Measurements from ENCODE around the gene ZNF471.

Gene ZNF471

GRCh38 chr19:56507446-56508289 is at the start of gene ZNF471:
ZNF471 (plus strand) TSS chr19:56507855; CDS start chr19:56511572, 3,717 bp downstream.
- Histone ChIP-seq H4K20me1 (ENCODE audit: control insufficient read depth, insufficient read depth, low read depth, low read length) (no peaks in the 10 kb centered on the region), H3K36me3 (ENCODE audit: control insufficient read depth, low read length) (no peaks in the 10 kb centered on the region), H3K9me3 (ENCODE audit: control insufficient read depth, insufficient read depth, low read length) (peaks cover 29% of the 10 kb centered on the region; the same call in 1 of the 2 replicates), H3K4me2 (ENCODE audit: low read length) (no peak within 1 kb of the TSS), H3K27ac (ENCODE audit: low read depth, low read length) (no peak within 1 kb of the TSS), H3K4me3 (ENCODE audit: low read length) (no peak within 1 kb of the TSS), H3K79me2 (ENCODE audit: control insufficient read depth, low read length) (no peaks in the 10 kb centered on the region), H3F3A (ENCODE audit: control insufficient read depth, insufficient read depth) (no peaks in the 10 kb centered on the region), H3K9me2 (replicated peaks; ENCODE audit: control insufficient read depth, low read length) (no peaks in the 10 kb centered on the region), H3K4me1 (ENCODE audit: control insufficient read depth, low read length) (no peaks in the 10 kb centered on the region), H3K27me3 (ENCODE audit: control insufficient read depth, low read length) (no peaks in the 10 kb centered on the region)
- TF ChIP-seq CTCF (IDR thresholded peaks at IDR 0.05; ENCODE audit: low read depth, low read length, poor library complexity, severe bottlenecking), result no peak
- TF ChIP-seq EZH2phosphoT487 (IDR thresholded peaks at IDR 0.05; ENCODE audit: borderline replicate concordance, low read length), result no peak

- H3F3A ChIP-seq (ENCODE audit: control insufficient read depth, insufficient read depth), result no peaks in the 10 kb centered on the region
- H3K4me1 ChIP-seq (ENCODE audit: control insufficient read depth, low read length), result no peaks in the 10 kb centered on the region
- no peaks in the 10 kb centered on the region for H3K36me3 ChIP-seq (ENCODE audit: control insufficient read depth, low read length)
- H3K27ac ChIP-seq (ENCODE audit: low read depth, low read length), result no peak overlapping the region
- peaks cover 11% of the 10 kb centered on the region; the same call in 1 of the 2 replicates for H3K9me3 ChIP-seq (ENCODE audit: control insufficient read depth, insufficient read depth, low read length)
- TF ChIP-seq CTCF (IDR thresholded peaks at IDR 0.05; ENCODE audit: low read depth, low read length, poor library complexity, severe bottlenecking), result no peak
- no peak for TF ChIP-seq EZH2phosphoT487 (IDR thresholded peaks at IDR 0.05; ENCODE audit: borderline replicate concordance, low read length)
- H3K9me2 ChIP-seq (replicated peaks; ENCODE audit: control insufficient read depth, low read length), result no peaks in the 10 kb centered on the region
- no peak overlapping the region for H3K4me3 ChIP-seq (ENCODE audit: low read length)
- no peaks in the 10 kb centered on the region for H3K27me3 ChIP-seq (ENCODE audit: control insufficient read depth, low read length)
- H3K4me2 ChIP-seq (ENCODE audit: low read length), result no peak overlapping the region
- no peaks in the 10 kb centered on the region for H4K20me1 ChIP-seq (ENCODE audit: control insufficient read depth, insufficient read depth, low read depth, low read length)
- H3K79me2 ChIP-seq (ENCODE audit: control insufficient read depth, low read length), result no peaks in the 10 kb centered on the region
These were observed 33.3 kb upstream of the ZNF471 start for GRCh38 chr19:56474308-56474707.

GRCh38 chr19:56476093-56476492 is 31.6 kb upstream of the ZNF471 start:
- Histone ChIP-seq H3K36me3 (ENCODE audit: control insufficient read depth, low read length) (no peaks in the 10 kb centered on the region), H3K9me2 (replicated peaks; ENCODE audit: control insufficient read depth, low read length) (no peaks in the 10 kb centered on the region), H3K4me3 (ENCODE audit: low read length) (no peak overlapping the region), H3K27ac (ENCODE audit: low read depth, low read length) (no peak overlapping the region), H3K79me2 (ENCODE audit: control insufficient read depth, low read length) (no peaks in the 10 kb centered on the region), H3F3A (ENCODE audit: control insufficient read depth, insufficient read depth) (no peaks in the 10 kb centered on the region), H4K20me1 (ENCODE audit: control insufficient read depth, insufficient read depth, low read depth, low read length) (no peaks in the 10 kb centered on the region), H3K9me3 (ENCODE audit: control insufficient read depth, insufficient read depth, low read length) (peaks cover 16% of the 10 kb centered on the region; the same call in 1 of the 2 replicates), H3K4me2 (ENCODE audit: low read length) (no peak overlapping the region), H3K4me1 (ENCODE audit: control insufficient read depth, low read length) (no peaks in the 10 kb centered on the region), H3K27me3 (ENCODE audit: control insufficient read depth, low read length) (no peaks in the 10 kb centered on the region)
- TF ChIP-seq EZH2phosphoT487 (IDR thresholded peaks at IDR 0.05; ENCODE audit: borderline replicate concordance, low read length) (no peak), CTCF (IDR thresholded peaks at IDR 0.05; ENCODE audit: low read depth, low read length, poor library complexity, severe bottlenecking) (no peak)

Data from DOHH2 (cell line).